Activated naive CD4-positive, alpha-beta T cell treated with anti-CD3 and anti-CD28 coated beads, Interleukin-2, amount 10 ng/mL, durations not matched to agents 7 days and 5 days (primary cell): ENCODE measurements around the gene RGS6.

ENCODE experiments used
- CTCF ChIA-PET: fragments of 350-600 bp; sonication (Branson Sonifier 250); formaldehyde crosslinking; loops from one replicate; lab custom pipeline; 2021; ENCODE audit warnings: antibody characterized with exemption; lab: Charles Lee
- DNase-seq: peaks from one replicate; pipeline ENCODE4 v3.0.0-alpha.2; 2020
- H3K27ac Mint-ChIP-seq: one replicate; pipeline ENCODE4 v1.8.0; 2021; ENCODE audit warnings: mild to moderate bottlenecking, moderate library complexity, mixed read lengths
- H3K27me3 Mint-ChIP-seq: one replicate; pipeline ENCODE4 v1.8.0; 2021; ENCODE audit warnings: mild to moderate bottlenecking, mixed read lengths
- H3K36me3 Mint-ChIP-seq: one replicate; pipeline ENCODE4 v1.8.0; 2021; ENCODE audit warnings: mixed read lengths
- H3K4me1 Mint-ChIP-seq: one replicate; pipeline ENCODE4 v1.8.0; 2021; ENCODE audit warnings: mixed read lengths
- H3K4me3 Mint-ChIP-seq: one replicate; pipeline ENCODE4 v1.8.0; 2021; ENCODE audit warnings: mild to moderate bottlenecking, moderate library complexity, mixed read lengths
- H3K9me3 Mint-ChIP-seq: one replicate; pipeline ENCODE4 v1.8.0; 2021; ENCODE audit warnings: mixed read lengths

RGS6 gene

GRCh38 chr14:72552236-72552635 lies 620.0 kb downstream of the RGS6 start:
- no peak for DNase-seq
- CTCF ChIA-PET, result interaction anchor here (0.9 to 1.5 kb wide), 3 partner anchors 9 to 396 kb away, joined by 3 to 5 read pairs (median 3); no protein-coding TSS in a partner anchor

GRCh38 chr14:72553161-72553560 lies 620.9 kb downstream of the RGS6 start:
- CTCF ChIA-PET, result interaction anchor here (1.5 kb wide), 1 partner anchor 21 kb away, joined by 3 read pairs; no protein-coding TSS in a partner anchor
- Mint-ChIP-seq H3K4me1 (peaks cover 20% of the 10 kb centered on the region), H3K27me3 (peaks cover 88% of the 10 kb centered on the region), H3K27ac (no peak overlapping the region), H3K36me3 (no peaks in the 10 kb centered on the region), H3K9me3 (no peaks in the 10 kb centered on the region), H3K4me3 (no peak overlapping the region)
- DNase-seq, result no peak

More at GRCh38 chr14:72552236-72552635, 620.0 kb downstream of the RGS6 start:
- H3K9me3 Mint-ChIP-seq, result no peaks in the 10 kb centered on the region
- no peak overlapping the region for H3K4me3 Mint-ChIP-seq
- H3K27me3 Mint-ChIP-seq, result peaks cover 88% of the 10 kb centered on the region
- H3K36me3 Mint-ChIP-seq, result no peaks in the 10 kb centered on the region
- no peak overlapping the region for H3K27ac Mint-ChIP-seq
- H3K4me1 Mint-ChIP-seq, result peaks cover 20% of the 10 kb centered on the region

GRCh38 chr14:72553656-72554055 lies 621.4 kb downstream of the RGS6 start:
- Mint-ChIP-seq H3K9me3 (no peaks in the 10 kb centered on the region), H3K4me1 (peaks cover 16% of the 10 kb centered on the region), H3K4me3 (no peak overlapping the region), H3K36me3 (no peaks in the 10 kb centered on the region), H3K27ac (no peak overlapping the region), H3K27me3 (peaks cover 87% of the 10 kb centered on the region)
- DNase-seq, result no peak
- CTCF ChIA-PET, result no interaction called here

DNA sequence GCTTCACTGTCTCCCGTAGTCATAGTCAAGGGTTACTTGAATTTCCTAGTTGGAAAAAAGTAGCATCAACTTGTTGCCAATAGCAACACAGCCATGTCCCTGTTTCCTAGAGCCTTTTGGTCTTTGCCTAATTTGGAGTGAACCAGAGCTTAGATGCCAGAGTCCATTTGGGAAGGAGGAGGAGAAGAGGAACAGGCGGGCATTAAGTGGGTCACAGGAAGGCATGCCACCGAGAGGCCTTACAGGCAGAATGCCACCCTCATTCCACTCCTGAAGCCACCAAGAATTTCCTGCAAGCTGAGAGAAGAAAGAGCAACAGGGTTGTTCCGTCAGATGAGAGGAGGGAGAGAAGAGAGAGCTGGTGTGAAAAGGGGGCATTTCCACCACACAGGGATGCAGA lies 622.2 kb downstream of the RGS6 start:
- no peak for DNase-seq
- CTCF ChIA-PET, result no interaction called here
- H3K27ac Mint-ChIP-seq, result no peak overlapping the region

DNA sequence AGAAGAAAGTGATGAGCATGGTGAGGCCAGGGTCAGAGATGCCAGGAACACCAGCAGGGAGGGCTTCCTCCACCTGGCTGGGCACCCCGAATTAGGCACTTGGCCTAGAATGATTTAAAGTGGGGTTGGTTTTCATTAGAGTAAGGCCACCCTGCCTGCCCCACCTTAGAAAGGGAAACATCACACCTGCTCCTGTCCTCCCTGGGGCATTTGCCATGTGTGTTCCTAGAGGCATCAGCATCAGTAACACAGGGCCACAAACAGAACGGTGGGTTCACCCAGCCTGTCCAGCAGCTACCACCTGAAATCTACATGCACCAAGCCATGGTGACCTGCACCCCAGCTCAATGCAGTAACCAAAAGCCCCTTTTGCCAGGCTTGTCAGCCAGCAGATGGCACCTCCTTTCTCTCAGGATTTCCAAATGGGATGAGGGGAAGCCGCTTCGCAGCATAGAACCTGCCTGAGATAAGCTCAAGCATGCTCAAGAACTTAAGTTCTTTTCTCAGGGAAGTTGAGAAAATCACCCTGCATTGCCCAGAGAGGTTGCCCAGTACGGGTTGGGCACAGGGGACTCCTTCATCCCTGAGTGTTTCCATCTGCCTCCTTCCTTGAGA lies 622.9 kb downstream of the RGS6 start:
- no peak for DNase-seq
- Mint-ChIP-seq H3K4me1 (peaks cover 14% of the 10 kb centered on the region), H3K27ac (no peak overlapping the region), H3K4me3 (no peak overlapping the region), H3K36me3 (no peaks in the 10 kb centered on the region), H3K9me3 (no peaks in the 10 kb centered on the region), H3K27me3 (peaks cover 87% of the 10 kb centered on the region)
- CTCF ChIA-PET, result interaction anchor here (1.2 kb wide), 1 partner anchor 11 kb away, joined by 3 read pairs; no protein-coding TSS in a partner anchor

More for the DNA sequence above, 622.2 kb downstream of the RGS6 start:
- H3K36me3 Mint-ChIP-seq, result no peaks in the 10 kb centered on the region
- H3K27me3 Mint-ChIP-seq, result peaks cover 87% of the 10 kb centered on the region
- peaks cover 15% of the 10 kb centered on the region for H3K4me1 Mint-ChIP-seq
- no peaks in the 10 kb centered on the region for H3K9me3 Mint-ChIP-seq
- H3K4me3 Mint-ChIP-seq, result no peak overlapping the region

DNA sequence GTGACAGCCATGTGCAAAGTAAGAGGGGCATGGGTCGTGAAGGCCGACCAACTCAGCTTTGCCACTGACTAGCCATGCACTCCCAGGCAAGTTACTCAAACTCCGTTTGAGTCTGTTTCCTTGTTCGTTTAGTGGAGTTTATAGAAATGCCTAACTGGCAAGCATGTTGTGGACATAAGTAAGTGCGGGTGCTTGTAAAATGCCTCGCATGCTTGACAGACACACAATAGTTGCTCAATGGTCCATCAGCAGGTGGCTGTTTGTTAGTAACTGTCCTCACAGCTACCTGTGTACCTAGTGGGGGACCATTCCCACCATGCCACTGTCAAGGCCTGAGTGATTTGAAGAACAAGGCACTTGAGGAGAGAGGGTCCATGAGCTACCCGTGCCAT lies 623.4 kb downstream of the RGS6 start:
- H3K36me3 Mint-ChIP-seq, result no peaks in the 10 kb centered on the region
- no peak overlapping the region for H3K4me3 Mint-ChIP-seq
- no peak for DNase-seq
- H3K27me3 Mint-ChIP-seq, result peaks cover 87% of the 10 kb centered on the region
- no peaks in the 10 kb centered on the region for H3K9me3 Mint-ChIP-seq
- no peak overlapping the region for H3K27ac Mint-ChIP-seq
- CTCF ChIA-PET, result interaction anchor here (1.2 kb wide), 1 partner anchor 12 kb away, joined by 3 read pairs; no protein-coding TSS in a partner anchor
- peaks cover 13% of the 10 kb centered on the region for H3K4me1 Mint-ChIP-seq

GRCh38 chr14:72557671-72558070 lies 625.4 kb downstream of the RGS6 start:
- Mint-ChIP-seq H3K36me3 (no peaks in the 10 kb centered on the region), H3K27ac (no peak overlapping the region), H3K27me3 (peaks cover 88% of the 10 kb centered on the region), H3K4me1 (peaks cover 9% of the 10 kb centered on the region), H3K9me3 (no peaks in the 10 kb centered on the region), H3K4me3 (no peak overlapping the region)
- DNase-seq, result no peak
- CTCF ChIA-PET, result no interaction called here

DNA sequence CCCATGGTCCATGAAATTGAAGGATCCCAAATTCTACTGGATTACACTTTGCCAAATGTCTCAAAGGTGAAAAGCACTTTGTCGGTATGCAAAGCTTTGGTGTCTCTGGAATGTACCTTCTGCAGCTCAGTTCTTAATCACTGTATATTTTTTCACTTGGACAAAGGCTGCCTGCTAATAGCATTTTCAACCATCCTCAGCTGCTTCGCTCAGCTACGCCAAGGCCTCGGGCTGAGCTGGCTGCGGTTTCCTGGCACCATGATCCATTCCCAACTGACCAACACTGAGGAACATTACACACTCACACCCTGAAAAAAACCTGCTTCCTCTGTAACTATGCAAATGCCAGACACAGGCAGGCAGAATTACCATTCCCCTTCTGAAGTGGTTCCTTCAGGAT lies 626.5 kb downstream of the RGS6 start:
- H3K9me3 Mint-ChIP-seq, result no peaks in the 10 kb centered on the region
- H3K4me1 Mint-ChIP-seq, result peaks cover 15% of the 10 kb centered on the region
- H3K4me3 Mint-ChIP-seq, result no peak overlapping the region
- H3K27ac Mint-ChIP-seq, result peak overlapping the region; percentile 9
- H3K36me3 Mint-ChIP-seq, result no peaks in the 10 kb centered on the region
- no peak for DNase-seq
- peaks cover 82% of the 10 kb centered on the region for H3K27me3 Mint-ChIP-seq
- CTCF ChIA-PET, result interaction anchor here (0.8 kb wide), 1 partner anchor 9 kb away, joined by 3 read pairs; no protein-coding TSS in a partner anchor

DNA sequence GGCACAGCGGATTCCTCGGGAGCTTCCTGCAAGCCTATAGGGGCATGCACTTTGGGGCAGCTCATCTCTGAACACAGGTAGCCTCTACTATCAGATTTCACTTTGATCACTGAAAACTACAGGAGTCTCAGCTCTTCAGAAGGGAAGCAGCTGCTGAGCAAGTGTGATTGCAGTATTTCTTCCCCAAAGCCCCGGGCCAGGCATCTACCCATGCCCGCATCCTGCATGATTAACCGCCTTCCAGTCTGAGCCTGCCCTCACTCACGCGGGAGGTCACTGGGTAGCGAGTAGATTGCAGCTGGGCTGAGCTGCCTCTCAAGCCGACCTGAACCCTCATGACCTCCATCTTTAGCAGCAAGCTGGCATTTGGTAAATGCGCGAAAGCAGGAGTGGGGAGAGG lies 627.0 kb downstream of the RGS6 start:
- peaks cover 19% of the 10 kb centered on the region for H3K4me1 Mint-ChIP-seq
- CTCF ChIA-PET, result no interaction called here
- H3K9me3 Mint-ChIP-seq, result no peaks in the 10 kb centered on the region
- peaks cover 83% of the 10 kb centered on the region for H3K27me3 Mint-ChIP-seq
- H3K27ac Mint-ChIP-seq, result no peak overlapping the region
- no peak for DNase-seq
- no peak overlapping the region for H3K4me3 Mint-ChIP-seq
- no peaks in the 10 kb centered on the region for H3K36me3 Mint-ChIP-seq

DNA sequence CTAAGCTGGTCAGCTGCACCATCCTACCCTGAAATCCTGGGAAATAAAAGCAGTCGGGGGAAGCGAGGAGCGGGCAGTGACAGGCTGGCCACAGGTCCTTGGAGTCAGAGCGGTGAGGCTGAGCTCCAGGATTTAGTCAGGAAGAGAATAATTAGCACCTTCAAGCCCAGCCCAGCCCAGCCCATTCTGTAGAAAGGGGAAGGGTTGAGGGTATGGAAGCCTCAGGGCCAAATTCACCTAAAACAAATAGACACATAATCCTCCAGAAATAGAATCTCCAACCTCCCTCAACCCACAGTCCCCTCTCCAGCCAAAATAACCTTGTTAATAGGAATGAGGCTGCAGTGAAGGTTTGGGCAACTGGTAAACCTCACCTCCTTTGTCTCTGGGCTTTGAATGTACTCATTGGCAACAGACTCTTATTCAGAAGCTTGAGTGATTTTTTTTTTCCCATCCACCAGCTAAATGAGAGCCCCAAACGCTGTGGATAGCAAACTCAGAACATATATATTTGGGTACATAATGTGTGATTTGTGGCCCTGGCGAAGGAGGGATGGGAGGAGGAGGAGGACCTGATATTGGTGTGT lies 627.5 kb downstream of the RGS6 start:
- CTCF ChIA-PET, result no interaction called here
- Mint-ChIP-seq H3K4me1 (peaks cover 19% of the 10 kb centered on the region), H3K27ac (no peak overlapping the region), H3K36me3 (no peaks in the 10 kb centered on the region), H3K4me3 (no peak overlapping the region), H3K9me3 (no peaks in the 10 kb centered on the region), H3K27me3 (peaks cover 83% of the 10 kb centered on the region)
- no peak for DNase-seq

- peaks cover 79% of the 10 kb centered on the region for H3K27me3 Mint-ChIP-seq
- no peaks in the 10 kb centered on the region for H3K9me3 Mint-ChIP-seq
- peaks cover 21% of the 10 kb centered on the region for H3K4me1 Mint-ChIP-seq
- H3K36me3 Mint-ChIP-seq, result no peaks in the 10 kb centered on the region
- CTCF ChIA-PET, result no interaction called here
- no peak overlapping the region for H3K4me3 Mint-ChIP-seq
- no peak for DNase-seq
- no peak overlapping the region for H3K27ac Mint-ChIP-seq
These were observed 628.1 kb downstream of the RGS6 start for GRCh38 chr14:72560331-72560730.

DNA sequence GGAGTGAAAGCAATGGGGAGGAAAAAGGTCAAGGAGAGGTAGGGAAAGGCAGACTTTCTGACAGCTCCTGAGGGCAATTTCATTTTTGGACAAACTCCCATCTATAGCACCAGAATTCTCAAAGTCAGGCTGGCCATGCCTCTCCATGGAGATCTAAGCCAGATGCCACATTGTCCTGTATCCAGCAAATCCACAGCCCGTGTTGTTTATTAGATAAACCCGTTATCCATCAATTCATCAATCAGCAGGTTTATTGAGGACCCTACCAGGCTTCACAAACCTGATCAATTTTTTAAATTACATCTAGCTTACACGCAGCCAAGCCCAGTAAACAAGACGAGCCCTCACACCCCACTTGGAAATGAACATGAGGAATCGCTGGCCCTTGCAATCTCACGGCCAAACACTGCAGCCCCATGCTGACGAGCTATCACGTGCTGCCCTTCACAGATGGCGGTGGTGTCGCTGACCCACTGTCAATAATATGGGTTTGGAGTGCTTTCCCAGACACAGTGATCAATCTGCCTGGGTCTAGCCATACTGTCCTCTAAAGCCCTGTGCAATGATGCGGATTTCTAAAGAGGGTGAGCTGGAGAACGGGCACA lies 628.8 kb downstream of the RGS6 start:
- Mint-ChIP-seq H3K4me3 (no peak overlapping the region), H3K27me3 (peaks cover 73% of the 10 kb centered on the region), H3K27ac (no peak overlapping the region), H3K4me1 (peaks cover 21% of the 10 kb centered on the region), H3K36me3 (no peaks in the 10 kb centered on the region), H3K9me3 (no peaks in the 10 kb centered on the region)
- no peak for DNase-seq
- CTCF ChIA-PET, result no interaction called here

GRCh38 chr14:72562300-72562699 lies 630.1 kb downstream of the RGS6 start:
- peaks cover 72% of the 10 kb centered on the region for H3K27me3 Mint-ChIP-seq
- H3K36me3 Mint-ChIP-seq, result no peaks in the 10 kb centered on the region
- no peak overlapping the region for H3K27ac Mint-ChIP-seq
- H3K4me1 Mint-ChIP-seq, result peaks cover 21% of the 10 kb centered on the region
- CTCF ChIA-PET, result no interaction called here
- no peak overlapping the region for H3K4me3 Mint-ChIP-seq
- H3K9me3 Mint-ChIP-seq, result no peaks in the 10 kb centered on the region
- no peak for DNase-seq

DNA sequence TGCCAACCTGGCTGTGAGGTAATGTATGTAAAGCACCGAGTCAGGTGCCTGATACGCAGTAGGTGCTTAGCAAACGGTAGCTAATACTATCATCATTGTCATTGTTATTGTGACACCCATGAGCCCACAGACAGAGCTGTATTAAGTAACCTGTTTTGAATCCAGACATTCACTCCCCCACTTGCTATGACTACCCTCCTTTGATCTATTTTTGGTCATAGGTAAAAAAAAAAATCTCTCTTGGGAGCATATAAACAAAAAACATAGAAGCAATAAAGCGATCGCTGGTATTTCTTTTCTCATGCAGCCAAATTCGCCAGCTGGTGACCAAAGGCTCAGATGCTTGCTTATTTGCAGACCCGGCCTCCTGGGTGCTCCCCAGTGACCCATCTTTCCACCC lies 631.4 kb downstream of the RGS6 start:
- H3K4me1 Mint-ChIP-seq, result peaks cover 21% of the 10 kb centered on the region
- no peak overlapping the region for H3K27ac Mint-ChIP-seq
- H3K27me3 Mint-ChIP-seq, result peaks cover 74% of the 10 kb centered on the region
- no peaks in the 10 kb centered on the region for H3K36me3 Mint-ChIP-seq
- DNase-seq, result no peak
- CTCF ChIA-PET, result no interaction called here
- H3K9me3 Mint-ChIP-seq, result no peaks in the 10 kb centered on the region
- no peak overlapping the region for H3K4me3 Mint-ChIP-seq

DNA sequence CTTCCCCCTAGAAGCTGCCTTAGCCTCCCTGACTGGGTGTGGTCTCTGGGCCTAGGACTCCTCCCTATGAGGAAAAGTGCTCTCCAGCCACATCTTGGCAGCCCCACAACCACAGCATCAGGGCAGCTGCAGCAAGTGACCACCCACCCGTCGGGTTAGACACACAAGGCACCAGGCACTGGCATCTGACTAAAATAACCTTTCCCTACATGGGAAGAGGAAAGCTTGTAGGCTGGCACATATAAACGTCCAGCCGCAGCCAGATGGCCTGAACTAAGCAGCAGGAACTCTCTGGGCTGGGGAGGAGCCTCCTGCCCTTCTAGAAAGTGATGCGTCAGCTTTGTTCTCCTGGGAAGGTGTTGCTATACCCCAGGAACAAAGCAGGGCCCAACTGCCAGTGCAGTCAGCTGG lies 632.9 kb downstream of the RGS6 start:
- Mint-ChIP-seq H3K9me3 (no peaks in the 10 kb centered on the region), H3K27ac (no peak overlapping the region), H3K4me3 (no peak overlapping the region), H3K36me3 (no peaks in the 10 kb centered on the region), H3K27me3 (peaks cover 68% of the 10 kb centered on the region), H3K4me1 (peaks cover 12% of the 10 kb centered on the region)
- CTCF ChIA-PET, result no interaction called here
- DNase-seq, result no peak
